PC-9 (cell line): ENCODE results near the gene RALGAPA2.

Experiments
- CTCF ChIP-seq: fragments of 200-600 bp; sonication (generic); conservative IDR thresholded peaks from 2 replicates; pipeline ENCODE4 v1.6.1; 2017; ENCODE audit warnings: mixed run types, antibody characterized with exemption, mild to moderate bottlenecking, moderate library complexity
- EZH2 ChIP-seq: fragments of 200-600 bp; sonication (generic); IDR thresholded peaks from 2 replicates; pipeline ENCODE4 v1.8.0; 2017; ENCODE audit warnings: antibody characterized with exemption, low read depth

- TF ChIP-seq CTCF = no peak
- no peak for TF ChIP-seq EZH2
These were observed 91.2 kb downstream of the RALGAPA2 start for GRCh38 chr20:20621195-20621594.
